Activated naive CD4-positive, alpha-beta T cell treated with anti-CD3 and anti-CD28 coated beads for 36 hours (primary cell): ENCODE results near the gene SNX8. TPM values are rescaled to one million over a fixed set of nuclear protein-coding genes. Genes with fewer than 3 reads are reported as not detected.

Source experiments
- CTCF ChIA-PET: fragments of 350-600 bp; sonication (Branson Sonifier 250); formaldehyde crosslinking; loops from one replicate; lab custom pipeline; 2021; ENCODE audit warnings: antibody characterized with exemption; lab: Charles Lee
- DNase-seq: peaks from one replicate; pipeline ENCODE4 v3.0.0-alpha.2; 2020
- H3K27ac Mint-ChIP-seq: one replicate; pipeline ENCODE4 v1.8.0; 2021; ENCODE audit warnings: mild to moderate bottlenecking, mixed read lengths
- H3K27me3 Mint-ChIP-seq: one replicate; pipeline ENCODE4 v1.8.0; 2021; ENCODE audit warnings: low read depth, mixed read lengths
- H3K36me3 Mint-ChIP-seq: one replicate; pipeline ENCODE4 v1.8.0; 2021; ENCODE audit warnings: low read depth, mixed read lengths
- H3K4me1 Mint-ChIP-seq: one replicate; pipeline ENCODE4 v1.8.0; 2021; ENCODE audit warnings: low read depth, mixed read lengths
- H3K4me3 Mint-ChIP-seq: one replicate; pipeline ENCODE4 v1.8.0; 2021; ENCODE audit warnings: mild to moderate bottlenecking, moderate library complexity, mixed read lengths
- H3K9me3 Mint-ChIP-seq: one replicate; pipeline ENCODE4 v1.8.0; 2021; ENCODE audit warnings: mixed read lengths
- intact Hi-C: fragments of 100-400 bp; cut with micrococcal nuclease; formaldehyde crosslinking; loops from one replicate; pipeline ENCODE4 v1.15.1; 2023
- total RNA-seq, 2 experiments: library from RNA; stranded (reverse); gene quantifications; one replicate each; pipeline ENCODE4 v1.2.3, GENCODE V29; 2021

The SNX8 gene
- total RNA-seq, 2 experiments from 2014 or later, result 28.7 to 29.6 TPM

DNA sequence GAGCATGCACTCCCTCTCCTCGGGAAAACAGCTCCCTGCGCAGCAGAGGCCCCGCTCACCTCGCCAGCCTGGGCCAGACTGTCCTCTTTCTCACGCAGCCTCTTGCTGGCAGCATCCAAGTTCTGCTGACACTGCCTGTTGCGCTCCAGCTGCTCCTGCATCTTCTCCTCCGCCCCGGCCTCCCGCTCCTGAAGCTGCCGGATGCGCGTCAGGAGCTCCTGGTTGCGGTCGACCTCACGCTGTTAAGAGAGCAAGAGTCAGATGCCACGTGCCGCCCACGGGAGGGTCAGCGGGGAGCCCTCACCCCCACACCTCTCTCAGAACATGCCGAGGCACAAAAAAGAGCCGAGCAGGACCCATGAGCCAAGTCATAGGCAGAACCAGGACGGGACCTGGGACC, 91.7 kb downstream of the SNX8 start:
- intact Hi-C loops, result no loop called here
- no peaks in the 10 kb centered on the region for H3K27me3 Mint-ChIP-seq
- CTCF ChIA-PET, result interaction anchor here (0.7 kb wide), 1 partner anchor 489 kb away, joined by 3 read pairs; no protein-coding TSS in a partner anchor
- H3K36me3 Mint-ChIP-seq, result peaks cover 14% of the 10 kb centered on the region
- DNase-seq, result no peak
- H3K9me3 Mint-ChIP-seq, result no peaks in the 10 kb centered on the region
- no peaks in the 10 kb centered on the region for H3K4me1 Mint-ChIP-seq
- H3K4me3 Mint-ChIP-seq, result no peak overlapping the region
- H3K27ac Mint-ChIP-seq, result no peak overlapping the region

DNA sequence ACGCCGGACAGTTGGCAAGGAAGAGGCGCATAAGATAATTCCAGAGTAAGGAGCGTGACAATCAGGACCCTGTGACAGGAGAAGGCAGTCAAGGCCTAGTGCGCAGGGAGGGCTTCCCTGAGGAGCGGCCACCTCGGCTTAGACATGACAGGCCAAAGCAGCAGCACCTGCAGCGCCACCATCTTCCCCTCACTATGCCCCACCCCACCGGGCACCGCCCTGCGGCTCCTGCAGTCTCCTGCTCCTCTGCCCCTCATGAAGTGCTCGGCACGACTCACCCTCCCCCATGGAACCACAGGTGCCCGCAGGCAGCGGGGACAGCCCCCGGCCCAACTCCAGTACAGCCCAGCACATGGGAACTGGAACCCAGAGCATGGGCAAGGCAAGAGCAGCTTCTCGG, 93.3 kb downstream of the SNX8 start:
- peaks cover 20% of the 10 kb centered on the region for H3K36me3 Mint-ChIP-seq
- CTCF ChIA-PET, result no interaction called here
- no peaks in the 10 kb centered on the region for H3K9me3 Mint-ChIP-seq
- H3K27me3 Mint-ChIP-seq, result no peaks in the 10 kb centered on the region
- H3K4me3 Mint-ChIP-seq, result no peak overlapping the region
- no peak for DNase-seq
- no peaks in the 10 kb centered on the region for H3K4me1 Mint-ChIP-seq
- no peak overlapping the region for H3K27ac Mint-ChIP-seq
- intact Hi-C loops, result no loop called here

DNA sequence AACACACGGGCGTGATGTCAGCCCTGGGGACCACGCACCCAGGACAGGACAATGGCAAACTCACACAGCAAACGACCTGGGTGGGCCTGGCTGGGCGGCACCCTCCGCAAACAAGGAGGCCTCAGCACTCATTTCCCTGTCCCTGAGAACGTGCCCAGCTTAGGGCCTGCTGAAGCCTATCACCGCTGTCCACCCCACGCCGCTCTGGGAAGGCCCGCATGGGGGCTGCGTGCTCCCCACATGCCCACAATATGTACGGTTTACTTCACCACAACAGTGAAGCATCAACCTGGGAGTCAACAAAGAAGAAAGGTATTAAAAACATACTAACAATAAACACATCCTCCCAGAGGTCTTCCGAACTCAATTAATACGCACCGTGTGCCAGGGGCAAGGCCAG, 93.7 kb downstream of the SNX8 start:
- H3K36me3 Mint-ChIP-seq, result peaks cover 23% of the 10 kb centered on the region
- H3K4me1 Mint-ChIP-seq, result no peaks in the 10 kb centered on the region
- intact Hi-C loops, result no loop called here
- H3K9me3 Mint-ChIP-seq, result no peaks in the 10 kb centered on the region
- DNase-seq, result no peak
- CTCF ChIA-PET, result no interaction called here
- H3K27ac Mint-ChIP-seq, result no peak overlapping the region
- no peaks in the 10 kb centered on the region for H3K27me3 Mint-ChIP-seq
- H3K4me3 Mint-ChIP-seq, result no peak overlapping the region

DNA sequence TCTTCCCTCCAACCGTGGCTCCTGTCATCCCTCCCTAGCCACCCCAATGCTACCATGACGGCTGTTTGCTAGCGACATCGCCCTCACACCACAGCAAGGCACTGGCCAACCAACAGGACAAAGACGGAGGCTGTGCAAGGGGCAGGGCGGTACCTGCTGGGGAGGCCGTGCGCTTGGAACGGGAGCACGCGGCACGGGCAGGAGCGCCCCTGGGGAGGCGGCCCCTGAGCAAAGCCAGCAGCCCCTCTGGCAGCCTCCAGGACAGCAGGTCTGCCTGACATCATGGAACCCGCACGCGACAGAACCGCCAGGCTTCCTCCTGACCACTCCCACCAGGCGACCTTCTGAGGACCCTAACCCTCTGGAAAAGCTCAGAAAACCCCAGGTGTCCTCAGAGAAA, 94.2 kb downstream of the SNX8 start:
- Mint-ChIP-seq H3K9me3 (no peaks in the 10 kb centered on the region), H3K36me3 (peaks cover 25% of the 10 kb centered on the region), H3K27ac (no peak overlapping the region), H3K27me3 (no peaks in the 10 kb centered on the region), H3K4me3 (no peak overlapping the region), H3K4me1 (no peaks in the 10 kb centered on the region)
- CTCF ChIA-PET, result no interaction called here
- DNase-seq, result no peak
- intact Hi-C loops, result no loop called here

DNA sequence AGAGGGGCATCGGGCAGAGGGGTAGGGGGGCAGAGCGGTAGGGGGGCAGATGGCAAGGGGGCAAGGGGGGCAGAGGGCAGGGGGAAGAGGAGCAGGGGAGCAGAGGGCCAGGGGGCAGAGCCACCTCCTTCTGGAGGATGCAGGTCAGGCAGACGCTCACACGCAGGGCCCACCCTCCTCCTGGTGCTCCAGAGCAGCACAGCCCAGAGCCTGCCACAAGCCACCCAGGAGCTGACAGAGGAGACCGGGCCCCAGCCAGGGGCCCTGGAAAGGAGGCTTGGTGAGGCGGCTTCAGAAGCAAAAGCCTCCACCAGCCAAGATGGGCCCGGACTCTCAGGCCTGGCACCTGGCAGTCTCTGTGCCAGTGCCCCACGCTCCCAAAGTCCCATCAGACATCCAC, 94.6 kb downstream of the SNX8 start:
- Mint-ChIP-seq H3K4me1 (no peaks in the 10 kb centered on the region), H3K9me3 (no peaks in the 10 kb centered on the region), H3K4me3 (no peak overlapping the region), H3K27me3 (no peaks in the 10 kb centered on the region), H3K27ac (no peak overlapping the region), H3K36me3 (peaks cover 25% of the 10 kb centered on the region)
- no peak for DNase-seq
- CTCF ChIA-PET, result no interaction called here
- intact Hi-C loops, result no loop called here

DNA sequence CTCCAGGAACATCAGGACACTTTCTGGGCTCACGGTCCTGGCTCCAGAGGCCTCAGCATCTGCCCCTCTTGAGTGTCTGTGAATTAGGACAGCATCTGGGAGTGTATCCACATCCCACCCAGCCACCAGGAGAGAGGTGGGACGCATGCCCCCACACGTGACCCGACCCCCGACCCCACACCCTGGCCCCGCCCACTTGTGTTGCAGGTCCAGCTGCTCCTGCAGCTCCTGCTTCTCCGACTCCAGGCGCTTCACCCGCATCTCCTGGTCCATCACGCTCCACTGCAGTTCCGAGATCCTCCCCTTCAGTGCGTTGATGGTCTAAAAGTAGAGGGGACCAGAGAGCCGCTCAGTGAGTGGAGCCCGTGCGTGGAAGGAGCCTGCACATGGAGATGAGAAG, 95.1 kb downstream of the SNX8 start:
- H3K4me3 Mint-ChIP-seq, result no peak overlapping the region
- H3K9me3 Mint-ChIP-seq, result no peaks in the 10 kb centered on the region
- no peak overlapping the region for H3K27ac Mint-ChIP-seq
- intact Hi-C loops, result no loop called here
- no peak for DNase-seq
- no peaks in the 10 kb centered on the region for H3K27me3 Mint-ChIP-seq
- H3K4me1 Mint-ChIP-seq, result no peaks in the 10 kb centered on the region
- CTCF ChIA-PET, result no interaction called here
- H3K36me3 Mint-ChIP-seq, result peaks cover 23% of the 10 kb centered on the region

DNA sequence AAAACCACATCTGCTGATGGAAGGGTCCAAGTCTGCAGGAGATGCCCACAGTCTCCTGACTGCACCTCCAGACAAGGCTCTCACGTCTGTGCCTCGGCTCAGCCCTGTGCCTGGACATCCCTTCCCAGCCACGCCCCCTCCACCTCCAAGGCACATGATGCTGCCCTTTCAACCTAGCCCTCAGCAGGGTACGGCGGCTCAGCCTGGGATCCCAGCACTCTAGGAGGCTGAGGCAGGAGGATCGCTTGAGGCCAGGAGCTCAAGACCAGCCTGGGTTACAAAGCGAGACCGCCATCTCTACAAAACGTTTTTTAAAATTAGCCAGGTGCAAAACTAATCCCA, 95.8 kb downstream of the SNX8 start:
- no peak overlapping the region for H3K4me3 Mint-ChIP-seq
- no peaks in the 10 kb centered on the region for H3K9me3 Mint-ChIP-seq
- H3K36me3 Mint-ChIP-seq, result peaks cover 27% of the 10 kb centered on the region
- no peaks in the 10 kb centered on the region for H3K4me1 Mint-ChIP-seq
- intact Hi-C loops, result no loop called here
- CTCF ChIA-PET, result no interaction called here
- no peak overlapping the region for H3K27ac Mint-ChIP-seq
- no peaks in the 10 kb centered on the region for H3K27me3 Mint-ChIP-seq
- no peak for DNase-seq

DNA sequence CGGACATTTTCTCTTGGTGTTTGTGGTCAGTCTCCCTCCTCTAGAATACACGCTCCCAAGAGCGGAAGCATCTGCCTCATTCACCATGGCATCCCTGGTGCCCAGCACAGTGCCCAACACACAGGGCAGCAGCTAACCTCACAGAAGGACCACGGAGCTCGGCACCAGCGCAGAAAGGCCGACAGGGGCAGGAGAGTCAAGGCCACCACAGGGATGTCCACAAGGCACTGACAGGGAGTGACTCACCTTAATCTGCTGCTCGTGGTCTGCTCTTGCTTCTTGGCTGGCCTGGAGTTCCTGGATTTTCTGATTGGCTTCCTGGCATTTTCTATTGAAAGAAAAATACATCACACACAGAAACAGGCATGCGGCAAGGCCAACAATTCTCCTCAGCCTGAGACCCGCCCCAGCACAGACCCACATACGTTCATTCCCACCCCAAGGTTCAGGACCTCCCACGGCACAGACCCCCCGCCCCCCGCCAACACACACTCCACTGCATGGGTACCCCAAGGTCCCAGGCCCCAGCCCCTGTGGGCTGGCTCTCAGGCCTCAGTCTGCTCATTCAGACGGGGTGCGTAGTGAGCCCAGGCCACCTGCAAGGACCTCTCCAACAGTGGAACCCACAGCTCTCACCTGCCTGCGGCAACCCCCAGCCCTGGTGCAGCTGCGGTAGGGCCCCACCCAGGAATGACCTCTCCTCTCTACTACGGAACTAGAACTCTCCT, 96.4 kb downstream of the SNX8 start:
- Mint-ChIP-seq H3K4me1 (no peaks in the 10 kb centered on the region), H3K27me3 (no peaks in the 10 kb centered on the region), H3K4me3 (no peak overlapping the region), H3K9me3 (no peaks in the 10 kb centered on the region), H3K27ac (no peak overlapping the region), H3K36me3 (peaks cover 27% of the 10 kb centered on the region)
- DNase-seq, result no peak
- CTCF ChIA-PET, result no interaction called here
- intact Hi-C loops, result no loop called here

DNA sequence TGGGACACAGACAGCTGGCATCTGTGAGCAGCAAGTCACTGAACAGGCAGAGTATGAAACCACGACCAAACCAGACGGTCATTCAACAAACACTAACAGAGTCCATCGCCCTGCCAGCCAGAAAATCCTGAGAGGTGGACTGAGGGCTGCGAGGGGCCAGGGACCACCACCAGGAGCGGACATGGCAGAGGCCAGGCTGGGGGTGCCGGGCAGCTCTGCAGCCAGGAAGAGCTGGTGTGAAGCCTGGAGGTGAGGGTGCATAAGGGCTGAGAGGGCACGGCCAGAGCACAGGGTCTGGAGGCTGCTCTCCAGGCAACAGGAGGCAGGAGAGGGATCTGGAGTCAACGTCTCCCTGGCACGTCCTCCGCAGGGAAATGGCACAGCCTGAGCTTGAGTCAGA, 97.0 kb downstream of the SNX8 start:
- no peaks in the 10 kb centered on the region for H3K9me3 Mint-ChIP-seq
- H3K4me1 Mint-ChIP-seq, result no peaks in the 10 kb centered on the region
- no peak for DNase-seq
- H3K36me3 Mint-ChIP-seq, result peaks cover 32% of the 10 kb centered on the region
- CTCF ChIA-PET, result no interaction called here
- no peaks in the 10 kb centered on the region for H3K27me3 Mint-ChIP-seq
- no peak overlapping the region for H3K4me3 Mint-ChIP-seq
- intact Hi-C loops, result no loop called here
- H3K27ac Mint-ChIP-seq, result no peak overlapping the region

DNA sequence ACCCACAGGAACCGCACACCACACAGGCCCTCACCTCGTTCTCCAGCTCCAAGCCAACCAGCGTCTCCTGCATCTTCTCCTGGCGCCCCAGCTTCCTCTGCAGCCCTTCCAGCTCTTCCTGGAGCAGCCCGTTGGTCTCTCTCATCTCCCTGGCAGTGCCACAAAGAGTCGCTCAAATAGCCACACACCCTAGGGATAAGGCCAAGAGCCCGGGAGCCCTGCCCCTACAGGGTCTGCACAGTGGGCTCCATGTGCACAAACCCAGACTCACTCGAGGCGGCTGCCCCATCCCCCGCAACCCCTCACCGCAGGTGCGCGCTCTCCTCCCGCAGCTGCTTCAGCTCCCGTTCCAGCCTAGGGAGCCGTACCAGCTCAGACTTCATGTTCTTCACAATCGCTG, 98.4 kb downstream of the SNX8 start:
- peaks cover 41% of the 10 kb centered on the region for H3K36me3 Mint-ChIP-seq
- no peak for DNase-seq
- intact Hi-C loops, result no loop called here
- CTCF ChIA-PET, result no interaction called here
- H3K4me3 Mint-ChIP-seq, result no peak overlapping the region
- no peak overlapping the region for H3K27ac Mint-ChIP-seq
- no peaks in the 10 kb centered on the region for H3K4me1 Mint-ChIP-seq
- H3K27me3 Mint-ChIP-seq, result no peaks in the 10 kb centered on the region
- H3K9me3 Mint-ChIP-seq, result no peaks in the 10 kb centered on the region

DNA sequence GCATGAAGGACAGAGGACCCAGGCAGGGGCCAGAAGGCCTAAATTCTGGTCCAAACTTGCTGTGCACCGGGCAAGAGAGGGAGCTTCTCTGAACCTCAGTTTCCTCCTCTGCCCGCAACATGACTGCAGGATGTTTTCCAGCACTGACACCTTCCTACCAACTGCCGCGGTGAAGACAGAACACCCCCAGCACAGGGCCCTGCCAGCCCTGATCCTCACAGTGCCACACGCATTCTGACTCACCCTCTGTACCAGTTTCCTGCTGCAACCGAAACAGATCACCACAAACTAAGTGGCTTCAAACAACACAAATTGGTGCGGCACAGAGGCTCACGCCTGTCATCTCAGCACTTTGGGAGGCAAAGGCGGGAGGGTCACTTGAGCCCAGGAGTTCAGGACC, 99.6 kb downstream of the SNX8 start:
- Mint-ChIP-seq H3K4me1 (no peaks in the 10 kb centered on the region), H3K36me3 (peaks cover 42% of the 10 kb centered on the region), H3K4me3 (no peak overlapping the region), H3K27me3 (no peaks in the 10 kb centered on the region), H3K9me3 (no peaks in the 10 kb centered on the region), H3K27ac (no peak overlapping the region)
- intact Hi-C loops, result no loop called here
- CTCF ChIA-PET, result no interaction called here
- DNase-seq, result no peak

DNA sequence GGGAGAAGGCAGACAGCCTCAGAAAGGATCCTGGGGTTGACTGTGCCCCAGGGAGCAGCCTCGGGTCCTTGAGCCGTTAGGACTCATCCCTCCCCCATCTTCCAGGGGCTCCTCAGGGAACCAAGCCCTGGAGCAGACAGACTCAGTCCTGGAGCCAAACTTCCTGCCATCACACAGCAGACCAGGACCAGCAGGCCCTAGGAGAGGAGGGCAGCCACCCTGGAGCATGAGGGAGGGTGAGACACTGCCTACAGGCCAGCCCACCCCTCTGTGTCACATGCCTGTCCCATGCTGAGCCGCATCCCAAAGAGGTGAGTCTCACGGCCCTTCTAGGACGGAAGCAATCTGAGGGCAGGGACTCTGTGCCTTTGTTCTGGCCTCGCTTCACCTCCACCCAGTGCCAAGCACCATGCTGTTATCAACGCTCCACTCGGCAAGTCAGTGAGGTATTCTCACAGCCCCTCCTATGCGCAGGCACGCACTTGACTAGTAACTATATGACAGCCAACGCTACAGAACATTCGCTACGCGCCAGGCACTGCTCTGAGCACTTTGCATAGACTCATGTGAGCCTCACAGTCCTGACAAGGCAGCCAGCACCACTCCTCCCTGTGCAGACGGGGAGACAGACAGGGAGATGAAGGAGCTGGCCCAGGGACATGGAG, 100.6 kb downstream of the SNX8 start:
- Mint-ChIP-seq H3K36me3 (peaks cover 45% of the 10 kb centered on the region), H3K9me3 (no peaks in the 10 kb centered on the region), H3K27me3 (no peaks in the 10 kb centered on the region), H3K27ac (no peak overlapping the region), H3K4me1 (no peaks in the 10 kb centered on the region), H3K4me3 (no peak overlapping the region)
- CTCF ChIA-PET, result no interaction called here
- intact Hi-C loops, result no loop called here
- no peak for DNase-seq

DNA sequence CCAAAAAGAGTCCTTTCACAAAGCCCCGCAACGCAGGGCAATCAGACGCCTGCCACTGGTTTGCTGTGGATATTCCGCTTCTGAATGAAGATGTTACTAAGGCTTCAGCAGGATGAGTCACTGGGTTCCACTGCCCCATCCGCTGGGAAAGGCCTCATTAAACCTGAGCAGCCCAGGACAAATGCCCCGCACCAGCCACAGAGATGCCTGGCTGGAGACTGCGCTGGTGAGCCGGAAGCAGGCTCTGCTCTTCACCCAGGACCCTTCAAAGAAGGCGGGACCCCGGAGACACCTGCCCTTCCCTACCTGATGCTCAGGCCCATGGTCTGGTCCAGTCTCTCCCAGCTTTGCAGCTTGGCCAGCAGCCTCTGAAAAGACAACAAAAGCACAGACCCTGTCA, 101.3 kb downstream of the SNX8 start:
- Mint-ChIP-seq H3K4me3 (no peak overlapping the region), H3K36me3 (peaks cover 42% of the 10 kb centered on the region), H3K27ac (no peak overlapping the region), H3K4me1 (no peaks in the 10 kb centered on the region), H3K9me3 (no peaks in the 10 kb centered on the region), H3K27me3 (no peaks in the 10 kb centered on the region)
- no peak for DNase-seq
- CTCF ChIA-PET, result no interaction called here
- intact Hi-C loops, result no loop called here
